Trophoblast cell (in vitro differentiated cells and primary cell): ENCODE data around the gene TMC3.
A peak's percentile ranks its signal among the peaks of the same experiment; 100 is the strongest.

Source experiments
- DNase-seq, 2 donors: peaks; one replicate each; pipeline ENCODE4 v3.0.0-alpha.2; 2016
- H2AFZ ChIP-seq: 2 replicates; pipeline ENCODE4 v1.6.1; 2013; ENCODE audit warnings: low read length, moderate library complexity, mild to moderate bottlenecking; ENCODE audit not compliant: insufficient read depth, poor library complexity
- H2AK5ac ChIP-seq: 2 replicates; pipeline ENCODE4 v1.6.1; 2013; ENCODE audit warnings: mild to moderate bottlenecking, low read length
- H2BK120ac ChIP-seq: 2 replicates; pipeline ENCODE4 v1.6.1; 2013; ENCODE audit warnings: low read length, mild to moderate bottlenecking, moderate library complexity; ENCODE audit not compliant: insufficient read depth, poor library complexity
- H2BK12ac ChIP-seq: 2 replicates; pipeline ENCODE4 v1.6.1; 2013; ENCODE audit warnings: mild to moderate bottlenecking, low read length, moderate library complexity
- H2BK5ac ChIP-seq: 2 replicates; pipeline ENCODE4 v1.6.1; 2013; ENCODE audit warnings: low read length, low read depth, moderate library complexity, mild to moderate bottlenecking; ENCODE audit not compliant: poor library complexity
- H3K14ac ChIP-seq: 2 replicates; pipeline ENCODE4 v1.6.1; 2013; ENCODE audit warnings: mild to moderate bottlenecking, low read length
- H3K18ac ChIP-seq: 2 replicates; pipeline ENCODE4 v1.6.1; 2013; ENCODE audit warnings: mild to moderate bottlenecking, low read length
- H3K23ac ChIP-seq: 2 replicates; pipeline ENCODE4 v1.6.1; 2013; ENCODE audit warnings: low read length
- H3K27ac ChIP-seq: 2 replicates; pipeline ENCODE4 v1.5.1; 2013; ENCODE audit warnings: low read depth, mild to moderate bottlenecking, inconsistent platforms, low read length, moderate library complexity
- H3K27me3 ChIP-seq: 2 replicates; pipeline ENCODE4 v1.6.1; 2013; ENCODE audit warnings: inconsistent platforms, mild to moderate bottlenecking, low read length, moderate library complexity; ENCODE audit not compliant: insufficient read depth
- H3K36me3 ChIP-seq, 2 experiments: 1 replicate in 1 of 2; 2 replicates in 1 of 2; pipeline ENCODE4 v1.6.1; 2013; ENCODE audit warnings: low read length in 2 of 2, mild to moderate bottlenecking in 2 of 2, moderate library complexity in 1 of 2; ENCODE audit not compliant: insufficient read depth in 2 of 2, control insufficient read depth in 1 of 2
- H3K4ac ChIP-seq: 2 replicates; pipeline ENCODE4 v1.6.1; 2013; ENCODE audit warnings: low read depth, mild to moderate bottlenecking, low read length, moderate library complexity
- H3K4me1 ChIP-seq, 2 experiments: 1 replicate in 1 of 2; 2 replicates in 1 of 2; pipeline ENCODE4 v1.6.1; 2013; ENCODE audit warnings: low read length in 2 of 2, mild to moderate bottlenecking in 2 of 2, moderate library complexity in 1 of 2; ENCODE audit not compliant: insufficient read depth in 2 of 2, control insufficient read depth in 1 of 2
- H3K4me2 ChIP-seq: 2 replicates; pipeline ENCODE4 v1.6.1; 2013; ENCODE audit warnings: inconsistent platforms, mild to moderate bottlenecking, low read length, moderate library complexity
- H3K4me3 ChIP-seq: 2 replicates; pipeline ENCODE4 v1.5.1; 2013; ENCODE audit warnings: mild to moderate bottlenecking, low read depth, low read length, inconsistent platforms
- H3K79me1 ChIP-seq: one replicate; pipeline ENCODE4 v1.6.1; 2013; ENCODE audit warnings: low read length
- H3K79me2 ChIP-seq: 2 replicates; pipeline ENCODE4 v1.6.1; 2013; ENCODE audit warnings: low read length, mild to moderate bottlenecking; ENCODE audit not compliant: control insufficient read depth, insufficient read depth, poor library complexity
- H3K9ac ChIP-seq: 2 replicates; pipeline ENCODE4 v1.6.1; 2013; ENCODE audit warnings: mild to moderate bottlenecking, low read length
- H3K9me3 ChIP-seq: 2 replicates; pipeline ENCODE4 v1.6.1; 2013; ENCODE audit warnings: low read depth, mild to moderate bottlenecking, control low read depth, inconsistent platforms, low read length; ENCODE audit not compliant: insufficient read depth
- H4K12ac ChIP-seq: 2 replicates; pipeline ENCODE4 v1.6.1; 2013; ENCODE audit warnings: low read depth, mild to moderate bottlenecking, low read length, moderate library complexity
- H4K8ac ChIP-seq: 2 replicates; pipeline ENCODE4 v1.6.1; 2013; ENCODE audit warnings: low read depth, mild to moderate bottlenecking, low read length, moderate library complexity
- H4K91ac ChIP-seq: one replicate; pipeline ENCODE4 v1.6.1; 2013; ENCODE audit warnings: low read depth, mild to moderate bottlenecking, low read length, moderate library complexity
- WGBS: extraction: QIAGEN DNeasy Blood & Tissue Kit; methylation state at CpG from one replicate; pipeline ENCODE4 v1.1.7; 2013; ENCODE audit warnings: missing lambda C conversion rate; ENCODE audit not compliant: insufficient read length, insufficient coverage; ENCODE audit errors: extremely low coverage; 5-methylcytosine and 5-hydroxymethylcytosine counted together

TMC3 gene

DNA sequence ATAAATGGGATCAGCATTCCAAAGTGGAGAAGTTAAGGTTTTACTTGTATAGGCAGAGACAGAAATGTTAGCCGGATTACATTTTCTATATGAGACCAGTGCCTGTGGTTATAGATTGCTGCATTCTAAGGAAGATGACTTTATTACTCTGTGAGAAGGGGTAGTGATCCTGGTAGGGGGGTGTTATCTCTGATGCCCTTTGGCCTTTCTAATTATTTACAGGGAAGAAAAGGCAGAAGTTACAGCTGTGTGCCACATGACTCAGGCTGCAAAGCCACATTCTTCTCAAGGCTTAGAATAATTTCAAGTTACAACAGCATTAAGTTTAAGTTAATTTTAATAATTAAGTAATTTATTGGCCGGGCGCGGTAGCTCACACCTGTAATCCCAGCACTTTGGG is 2.2 kb upstream of the TMC3 start:
- Histone ChIP-seq H3K27ac (no peak overlapping the region), H4K91ac (no peak overlapping the region), H3K36me3 (no peaks in the 10 kb centered on the region), H3K9ac (no peak overlapping the region), H3K27me3 (no peaks in the 10 kb centered on the region), H3K4ac (no peak overlapping the region), H2BK5ac (no peak overlapping the region), H3K79me2 (no peaks in the 10 kb centered on the region), H3K79me1 (no peaks in the 10 kb centered on the region), H3K4me3 (no peak overlapping the region), H3K14ac (no peak overlapping the region), H3K9me3 (peaks cover 1% of the 10 kb centered on the region), H2AK5ac (no peak overlapping the region), H2AFZ (no peak overlapping the region), H3K23ac (no peak overlapping the region), H3K4me1 (no peaks in the 10 kb centered on the region), H2BK12ac (no peak overlapping the region), H4K8ac (no peak overlapping the region), H3K4me2 (no peak overlapping the region), H3K18ac (no peak overlapping the region), H2BK120ac (no peak overlapping the region), H4K12ac (no peak overlapping the region)
- WGBS = no CpG with 5 or more reads among the region's 4 CpGs
- DNase-seq = peak; percentile 49 to 76

DNA sequence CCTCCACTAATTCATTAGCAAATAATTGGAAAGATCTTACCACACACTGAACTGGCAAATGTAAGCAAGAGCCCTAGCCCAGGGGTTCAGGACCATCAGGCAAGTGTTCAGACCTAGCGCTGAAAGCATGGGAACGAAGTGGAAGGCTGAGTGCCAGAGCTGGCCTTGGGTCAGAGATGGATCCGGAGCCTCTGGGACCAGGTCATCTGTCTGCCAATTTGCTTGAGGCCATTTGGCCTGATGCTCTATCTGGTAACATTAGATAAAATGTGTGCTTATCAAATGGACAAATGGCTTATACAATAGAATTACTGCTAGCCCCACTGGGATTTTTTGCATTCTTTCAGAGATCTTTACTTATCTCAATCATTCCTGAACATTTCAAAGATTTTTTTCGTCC is 1.4 kb upstream of the TMC3 start:
- no peak overlapping the region for H3K4me2 ChIP-seq
- no peak overlapping the region for H3K14ac ChIP-seq
- H3K36me3 ChIP-seq = no peaks in the 10 kb centered on the region
- no peak overlapping the region for H4K91ac ChIP-seq
- H2AFZ ChIP-seq = no peak overlapping the region
- no peak overlapping the region for H3K4ac ChIP-seq
- H3K27ac ChIP-seq = no peak overlapping the region
- H3K18ac ChIP-seq = no peak overlapping the region
- no peak overlapping the region for H2BK5ac ChIP-seq
- H3K4me3 ChIP-seq = no peak overlapping the region
- no peak overlapping the region for H2BK120ac ChIP-seq
- H3K27me3 ChIP-seq = no peaks in the 10 kb centered on the region
- H4K8ac ChIP-seq = no peak overlapping the region
- peak; percentile 49 to 82 for DNase-seq
- no peaks in the 10 kb centered on the region for H3K4me1 ChIP-seq
- no peak overlapping the region for H2BK12ac ChIP-seq
- H2AK5ac ChIP-seq = no peak overlapping the region
- H3K79me2 ChIP-seq = no peaks in the 10 kb centered on the region
- H4K12ac ChIP-seq = no peak overlapping the region
- no peaks in the 10 kb centered on the region for H3K9me3 ChIP-seq
- H3K23ac ChIP-seq = no peak overlapping the region
- no peak overlapping the region for H3K9ac ChIP-seq
- WGBS = no CpG with 5 or more reads among the region's 4 CpGs
- H3K79me1 ChIP-seq = no peaks in the 10 kb centered on the region

DNA sequence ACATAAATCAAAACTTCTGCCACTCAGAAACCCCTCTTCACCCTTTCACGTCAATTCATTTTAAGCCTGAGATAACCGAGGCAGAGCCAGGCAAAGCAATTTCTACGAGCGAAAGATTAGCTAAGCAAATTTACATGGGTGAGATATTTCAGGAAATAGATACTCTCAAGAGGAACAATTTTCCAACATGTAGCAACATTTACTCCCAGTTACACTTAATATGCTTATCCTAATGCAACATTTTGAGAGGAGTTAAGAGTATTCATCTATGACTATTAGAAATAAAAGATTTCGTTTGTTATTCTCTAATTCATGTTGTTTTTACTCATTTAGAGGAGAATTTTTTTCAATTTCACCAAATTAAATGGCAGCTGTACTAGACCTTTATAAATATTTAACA is 837 bp downstream of the TMC3 start:
- H3K4me3 ChIP-seq = no peak overlapping the region
- H3K4me2 ChIP-seq = no peak overlapping the region
- no peak overlapping the region for H3K18ac ChIP-seq
- H4K91ac ChIP-seq = no peak overlapping the region
- no peaks in the 10 kb centered on the region for H3K27me3 ChIP-seq
- no peak overlapping the region for H2AFZ ChIP-seq
- no peaks in the 10 kb centered on the region for H3K4me1 ChIP-seq
- H3K27ac ChIP-seq = no peak overlapping the region
- no CpG with 5 or more reads among the region's 5 CpGs for WGBS
- no peak overlapping the region for H3K9ac ChIP-seq
- H3K79me1 ChIP-seq = no peaks in the 10 kb centered on the region
- no peak overlapping the region for H3K4ac ChIP-seq
- H2BK12ac ChIP-seq = no peak overlapping the region
- no peak overlapping the region for H2BK5ac ChIP-seq
- H3K36me3 ChIP-seq = no peaks in the 10 kb centered on the region
- H2AK5ac ChIP-seq = no peak overlapping the region
- H4K8ac ChIP-seq = no peak overlapping the region
- peak in 1 of 2 donors; percentile 40 for DNase-seq
- no peak overlapping the region for H3K23ac ChIP-seq
- H3K79me2 ChIP-seq = no peaks in the 10 kb centered on the region
- no peak overlapping the region for H4K12ac ChIP-seq
- H3K9me3 ChIP-seq = no peaks in the 10 kb centered on the region
- H2BK120ac ChIP-seq = no peak overlapping the region
- no peak overlapping the region for H3K14ac ChIP-seq

DNA sequence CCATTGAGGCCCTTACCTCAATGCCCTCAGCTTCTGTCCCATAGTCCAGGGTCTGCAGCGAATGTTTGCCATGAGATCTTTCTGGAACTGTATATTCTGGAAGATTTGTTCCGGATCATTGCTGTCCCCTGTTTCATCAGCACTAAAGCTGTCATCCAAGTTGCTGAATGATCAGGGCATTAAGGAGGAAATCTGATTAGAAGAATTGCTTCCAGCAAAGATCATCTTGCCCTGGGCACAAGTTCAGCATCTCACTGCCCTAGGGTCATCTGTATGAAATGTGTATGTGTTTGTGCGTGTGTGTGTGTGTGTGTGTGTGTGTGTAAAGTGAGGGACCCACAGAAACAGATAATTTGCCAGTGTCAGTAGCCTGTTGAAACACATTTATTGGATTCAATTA is 1.4 kb downstream of the TMC3 start:
- Histone ChIP-seq H3K4me2 (no peak overlapping the region), H3K4me1 (no peaks in the 10 kb centered on the region), H3K18ac (no peak overlapping the region), H3K23ac (no peak overlapping the region), H2AFZ (no peak overlapping the region), H2BK120ac (no peak overlapping the region), H4K8ac (no peak overlapping the region), H4K91ac (no peak overlapping the region), H4K12ac (no peak overlapping the region), H3K79me1 (no peaks in the 10 kb centered on the region), H3K36me3 (no peaks in the 10 kb centered on the region), H3K27ac (no peak overlapping the region), H3K9me3 (no peaks in the 10 kb centered on the region), H3K27me3 (no peaks in the 10 kb centered on the region), H3K4ac (no peak overlapping the region), H3K79me2 (no peaks in the 10 kb centered on the region), H2BK5ac (no peak overlapping the region), H3K4me3 (no peak overlapping the region), H3K9ac (no peak overlapping the region), H2AK5ac (no peak overlapping the region), H2BK12ac (no peak overlapping the region), H3K14ac (no peak overlapping the region)
- WGBS = no CpG with 5 or more reads among the region's 3 CpGs
- peak; percentile 86 to 94 for DNase-seq
